Spleen (tissue), 11 donors: ENCODE results near the gene FOXP1. TPM values are rescaled to one million over a fixed set of nuclear protein-coding genes. Genes with fewer than 3 reads are reported as not detected.

ENCODE experiments used
- DNase-seq: peaks from one replicate; pipeline ENCODE4 v3.0.0-alpha.2; 2020
- H3K27ac ChIP-seq, 8 donors: fragments of 200-600 bp; sonication (generic) in 7 of 8; 1 replicate in 4 of 8; 2 replicates in 4 of 8; pipeline versions ENCODE4 v1.5.0 to v1.8.0; 2016 to 2021; ENCODE audit warnings: inconsistent platforms in 4 of 8, mild to moderate bottlenecking in 4 of 8, moderate library complexity in 1 of 8
- H3K27me3 ChIP-seq, 7 donors: fragments of 200-600 bp; sonication (generic) in 6 of 7; replicated peaks in 1 of 7; 1 replicate in 4 of 7; 2 replicates in 3 of 7; pipeline versions ENCODE4 v1.5.0 to v1.8.0; 2016 to 2021; ENCODE audit warnings: inconsistent platforms in 3 of 7, mild to moderate bottlenecking in 1 of 7
- H3K36me3 ChIP-seq, 6 donors: fragments of 200-600 bp; sonication (generic) in 5 of 6; 1 replicate in 4 of 6; 2 replicates in 2 of 6; pipeline versions ENCODE4 v1.5.0 to v1.8.0; 2016 to 2021; ENCODE audit warnings: inconsistent platforms in 2 of 6
- H3K4me1 ChIP-seq, 6 donors: fragments of 200-600 bp; sonication (generic) in 5 of 6; 1 replicate in 3 of 6; 2 replicates in 3 of 6; pipeline versions ENCODE4 v1.5.0 to v1.8.0; 2016 to 2021; ENCODE audit warnings: inconsistent platforms in 3 of 6
- H3K4me3 ChIP-seq, 8 donors: fragments of 200-600 bp; sonication (generic) in 7 of 8; 1 replicate in 4 of 8; 2 replicates in 4 of 8; pipeline versions ENCODE4 v1.5.0 to v1.8.0; 2016 to 2021; ENCODE audit warnings: inconsistent platforms in 4 of 8, mild to moderate bottlenecking in 4 of 8, moderate library complexity in 2 of 8
- H3K9me3 ChIP-seq, 8 donors: fragments of 200-600 bp; sonication (generic) in 7 of 8; 1 replicate in 4 of 8; 2 replicates in 4 of 8; pipeline versions ENCODE4 v1.5.0 to v1.8.0; 2016 to 2021; ENCODE audit warnings: inconsistent platforms in 4 of 8
- POLR2A ChIP-seq, 3 donors: fragments of 450-650 bp; IDR thresholded peaks; one replicate each; pipeline ENCODE4 v1.5.1; 2017; ENCODE audit warnings: antibody characterized with exemption in 3 of 3, mild to moderate bottlenecking in 1 of 3
- POLR2AphosphoS5 ChIP-seq, 3 donors: sonication (generic); formaldehyde crosslinking; IDR thresholded peaks; one replicate each; pipeline ENCODE4 v1.5.1; 2017; ENCODE audit warnings: antibody characterized with exemption in 3 of 3
- WGBS, 5 donors: extraction: QIAGEN DNeasy Blood & Tissue Kit in 3 of 5; methylation state at CpG; one replicate each; pipeline versions ENCODE4 v1.1.5 to v1.1.7; 2013 to 2018; 5-methylcytosine and 5-hydroxymethylcytosine counted together
- intact Hi-C: fragments of 100-400 bp; cut with DNase I; formaldehyde crosslinking; loops from one replicate; pipeline ENCODE4 v1.15.0; 2023; ENCODE audit warnings: low total_unique reads
- polyA plus RNA-seq, 3 donors: library from polyadenylated mRNA; stranded (reverse); fragments of 200-250 nt; gene quantifications; one replicate each; pipeline ENCODE4 v1.2.1, GENCODE V29; 2013
- total RNA-seq, 7 donors: library from RNA; depleted of rRNA in 3 of 7; stranded (reverse); fragments of >200 nt in 3 of 7; fragmentation: NEBNext Ultra II Directional in 4 of 7; extraction: Animal tissue kit (Norgen Biotek cat#: 25700) in 4 of 7; gene quantifications; one replicate each; pipeline versions ENCODE4 v1.1.0 to v1.2.1, GENCODE V29; 2016 to 2021
- TF ChIP-seq, protein P1 (sequence below), 11 experiments: fragments of 200-600 bp in 7 of 11; fragments of 450-650 bp in 4 of 11; sonication (generic) in 4 of 11; IDR thresholded peaks in 8 of 11; conservative IDR thresholded peaks in 3 of 11; 1 replicate in 7 of 11; 2 replicates in 4 of 11; pipeline versions ENCODE4 v1.4.0 to v1.8.0; 2016 to 2021; ENCODE audit warnings: antibody characterized with exemption in 11 of 11, inconsistent platforms in 4 of 11, mild to moderate bottlenecking in 1 of 11
- donor health status: healthy with polysubstance abuse.
- donor health status: DM: no; HTN: no; CAD: no; lungs with moderate emphysema.
- donor health status: DM: no; HTN: no; CAD: no.
- donor health status: Bipolar disorder and iron deficiency.
- donor health status: healthy.
- donor health status: DM: no; HTN: no; CAD: no.
- donor health status: DM: yes; HTN: yes; CAD: no.

The FOXP1 gene
- total and polyA plus RNA-seq, 10 donors = 11.1 to 202 (median 153) TPM

DNA sequence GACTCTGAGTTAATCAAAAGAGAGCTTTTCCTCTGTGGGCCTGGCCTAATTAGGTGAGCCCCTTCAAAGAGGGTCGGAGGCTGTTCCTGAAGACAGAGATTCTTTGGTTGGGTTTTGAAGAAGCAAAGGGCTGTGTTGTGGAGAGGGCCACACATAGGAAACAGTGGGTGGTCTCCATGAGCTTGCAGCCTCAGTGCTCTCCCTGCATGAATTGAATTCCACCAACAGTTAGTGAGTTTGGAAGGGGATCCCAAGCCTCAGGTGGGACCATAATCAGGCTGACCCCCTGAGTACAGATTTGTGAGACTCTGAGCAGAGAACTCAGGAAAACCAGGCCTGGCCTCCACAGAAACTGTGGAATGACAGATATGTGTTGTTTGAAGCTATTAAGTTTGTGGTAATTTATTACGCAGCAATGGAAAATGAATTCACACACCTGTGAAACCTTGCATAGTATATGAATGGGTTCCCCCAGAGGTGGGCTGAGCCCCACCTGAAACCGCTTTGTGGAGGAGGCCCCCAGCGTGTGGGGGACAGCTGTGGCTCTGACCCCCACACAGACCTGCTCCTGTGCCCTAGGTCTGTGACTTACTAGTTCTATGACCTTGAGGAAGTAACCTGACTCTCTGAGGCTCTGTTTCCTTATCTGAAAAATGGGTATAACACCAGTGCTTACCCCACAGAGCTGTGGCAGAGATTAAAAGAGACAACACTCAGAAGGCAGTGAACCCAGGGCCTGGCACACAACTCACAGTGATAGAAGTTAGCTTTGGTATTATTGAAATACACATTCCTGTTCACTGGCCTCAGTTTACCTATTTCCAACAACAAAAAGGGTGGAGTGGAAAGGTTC lies 431.3 kb downstream of the FOXP1 start:
- TF ChIP-seq POLR2A (IDR thresholded peaks at IDR 0.05) = no peak
- TF ChIP-seq POLR2AphosphoS5 (IDR thresholded peaks at IDR 0.05) = no peak
- TF ChIP-seq, protein P1, sequence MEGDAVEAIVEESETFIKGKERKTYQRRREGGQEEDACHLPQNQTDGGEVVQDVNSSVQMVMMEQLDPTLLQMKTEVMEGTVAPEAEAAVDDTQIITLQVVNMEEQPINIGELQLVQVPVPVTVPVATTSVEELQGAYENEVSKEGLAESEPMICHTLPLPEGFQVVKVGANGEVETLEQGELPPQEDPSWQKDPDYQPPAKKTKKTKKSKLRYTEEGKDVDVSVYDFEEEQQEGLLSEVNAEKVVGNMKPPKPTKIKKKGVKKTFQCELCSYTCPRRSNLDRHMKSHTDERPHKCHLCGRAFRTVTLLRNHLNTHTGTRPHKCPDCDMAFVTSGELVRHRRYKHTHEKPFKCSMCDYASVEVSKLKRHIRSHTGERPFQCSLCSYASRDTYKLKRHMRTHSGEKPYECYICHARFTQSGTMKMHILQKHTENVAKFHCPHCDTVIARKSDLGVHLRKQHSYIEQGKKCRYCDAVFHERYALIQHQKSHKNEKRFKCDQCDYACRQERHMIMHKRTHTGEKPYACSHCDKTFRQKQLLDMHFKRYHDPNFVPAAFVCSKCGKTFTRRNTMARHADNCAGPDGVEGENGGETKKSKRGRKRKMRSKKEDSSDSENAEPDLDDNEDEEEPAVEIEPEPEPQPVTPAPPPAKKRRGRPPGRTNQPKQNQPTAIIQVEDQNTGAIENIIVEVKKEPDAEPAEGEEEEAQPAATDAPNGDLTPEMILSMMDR (IDR thresholded peaks at IDR 0.05 in 8 of 11, conservative IDR thresholded peaks at IDR 0.05 in 3 of 11) = no peak
- WGBS, 5 donors = 67 to 78% (median 69%) methylated on average over 4 of the region's 4 CpGs

GRCh38 chr3:71149959-71150954 lies 433.3 kb downstream of the FOXP1 start:
- H3K4me3 ChIP-seq = no peak overlapping the region
- DNase-seq = no peak
- 66 to 74% (median 69%) methylated on average over 14 of the region's 14 CpGs for WGBS, 5 donors
- H3K27ac ChIP-seq = no peak overlapping the region
- H3K36me3 ChIP-seq = no peaks in the 10 kb centered on the region
- no peaks in the 10 kb centered on the region for H3K9me3 ChIP-seq
- H3K4me1 ChIP-seq = peaks cover 0 to 7% (median 0%) of the 10 kb centered on the region in 6 donors
- H3K27me3 ChIP-seq = no peaks in the 10 kb centered on the region
- intact Hi-C loops = no loop called here
- TF ChIP-seq POLR2AphosphoS5 (IDR thresholded peaks at IDR 0.05) (no peak), POLR2A (IDR thresholded peaks at IDR 0.05) (no peak)
- TF ChIP-seq, protein P1 (IDR thresholded peaks at IDR 0.05 in 8 of 11, conservative IDR thresholded peaks at IDR 0.05 in 3 of 11) = no peak

More for the DNA sequence above, 431.3 kb downstream of the FOXP1 start:
- peaks cover 0 to 7% (median 0%) of the 10 kb centered on the region in 6 donors for H3K4me1 ChIP-seq
- H3K9me3 ChIP-seq = no peaks in the 10 kb centered on the region
- no peaks in the 10 kb centered on the region for H3K36me3 ChIP-seq
- H3K27ac ChIP-seq = no peak overlapping the region
- no peak for DNase-seq
- no peak overlapping the region for H3K4me3 ChIP-seq
- intact Hi-C loops = no loop called here
- H3K27me3 ChIP-seq = no peaks in the 10 kb centered on the region

DNA sequence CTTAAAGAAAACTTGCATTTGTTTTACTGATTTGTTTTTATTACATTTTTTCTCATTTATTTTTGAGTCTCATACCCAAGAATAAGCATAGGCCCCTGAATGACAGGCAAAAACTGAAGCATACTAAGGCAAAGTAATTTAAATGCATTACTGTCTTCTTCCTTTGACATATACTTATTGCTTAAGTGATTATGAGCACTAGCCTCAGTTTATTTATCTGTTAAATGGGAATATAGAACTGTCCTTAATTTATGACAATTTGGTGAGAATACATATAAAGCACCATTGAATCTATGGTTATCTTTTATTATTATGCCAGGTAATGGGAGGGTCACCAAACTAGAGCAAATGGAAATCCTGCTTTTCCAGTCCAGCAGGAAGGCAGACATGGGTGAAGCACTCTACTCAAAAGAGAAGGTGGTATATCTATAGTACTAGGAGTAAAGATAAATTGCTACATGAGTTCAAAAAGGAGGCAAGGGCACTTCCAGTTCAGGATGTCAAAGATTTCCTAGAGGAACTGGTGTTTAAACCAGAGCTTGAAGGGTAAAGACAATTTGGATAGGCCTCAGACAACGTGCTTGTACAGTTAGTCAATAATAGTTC lies 435.0 kb downstream of the FOXP1 start:
- Histone ChIP-seq H3K9me3 (no peaks in the 10 kb centered on the region), H3K36me3 (no peaks in the 10 kb centered on the region), H3K4me1 (peaks cover 0 to 7% (median 0%) of the 10 kb centered on the region in 6 donors), H3K27ac (no peak overlapping the region), H3K4me3 (no peak overlapping the region), H3K27me3 (no peaks in the 10 kb centered on the region)
- intact Hi-C loops = no loop called here
- DNase-seq = no peak
- TF ChIP-seq, protein P1 (IDR thresholded peaks at IDR 0.05 in 8 of 11, conservative IDR thresholded peaks at IDR 0.05 in 3 of 11) = no peak
- TF ChIP-seq POLR2AphosphoS5 (IDR thresholded peaks at IDR 0.05) (no peak), POLR2A (IDR thresholded peaks at IDR 0.05) (no peak)
- 68 to 83% (median 77%) methylated on average over 1 of the region's 1 CpG for WGBS, 5 donors
